GM21723 (cell line): ENCODE results near the gene MORN3.
"Not testable (repeated sequence)": the region's sequence is repeated elsewhere in the genome, so short reads cannot be mapped to it uniquely, and the experiment has no call there.

Experiments used
- ATAC-seq: cut with Tn5 transposase; IDR thresholded peaks from one replicate; pipeline ENCODE4 v1.9.1; 2021; ENCODE audit warnings: mild to moderate bottlenecking, moderate library complexity; ENCODE audit not compliant: unreplicated experiment

MORN3 gene

DNA sequence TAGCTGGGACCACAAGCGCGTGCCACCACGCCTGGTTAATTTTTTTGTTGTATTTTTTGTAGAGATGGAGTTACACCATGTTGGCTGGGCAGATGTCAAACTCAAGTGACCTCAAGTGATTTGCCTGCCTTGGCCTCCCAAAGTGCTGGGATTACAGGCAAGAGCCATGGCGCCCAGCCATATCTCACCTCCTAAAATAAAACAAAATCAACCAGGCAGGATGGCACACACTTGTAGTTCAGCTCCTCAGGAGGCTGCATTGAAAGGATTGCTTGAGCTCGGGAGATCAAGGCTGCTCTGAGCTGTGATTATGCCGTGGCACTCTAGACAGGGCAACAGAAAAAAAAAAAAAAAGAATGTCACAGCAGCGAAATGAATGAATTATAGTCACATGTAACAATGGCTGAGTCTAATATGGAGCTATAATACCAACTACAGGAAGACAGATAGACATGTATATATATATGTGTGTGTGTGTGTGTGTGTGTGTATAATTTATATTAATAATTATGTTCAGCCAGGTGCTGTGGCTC lies 23.8 kb upstream of the MORN3 start:
- ATAC-seq: no peak

DNA sequence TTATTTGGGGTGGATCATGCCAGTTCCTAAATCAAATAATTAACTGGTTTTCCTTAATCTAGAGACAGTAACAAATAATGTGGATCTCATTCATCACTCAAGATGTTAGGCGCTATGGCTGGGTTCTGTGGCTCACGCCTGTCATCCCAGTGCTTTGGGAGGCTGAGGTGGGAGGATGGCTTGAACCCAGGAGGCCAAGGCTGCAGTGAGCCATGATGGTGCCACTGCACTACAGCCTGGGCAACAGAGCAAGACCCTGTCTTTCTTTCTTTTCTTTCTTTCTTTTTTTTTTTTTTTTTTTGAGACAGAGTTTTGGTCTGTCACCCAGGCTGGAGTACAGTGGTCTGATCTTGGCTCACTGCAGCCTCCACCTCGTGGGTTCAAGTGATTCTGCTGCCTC lies 23.3 kb upstream of the MORN3 start:
- ATAC-seq: not testable (repeated sequence)

DNA sequence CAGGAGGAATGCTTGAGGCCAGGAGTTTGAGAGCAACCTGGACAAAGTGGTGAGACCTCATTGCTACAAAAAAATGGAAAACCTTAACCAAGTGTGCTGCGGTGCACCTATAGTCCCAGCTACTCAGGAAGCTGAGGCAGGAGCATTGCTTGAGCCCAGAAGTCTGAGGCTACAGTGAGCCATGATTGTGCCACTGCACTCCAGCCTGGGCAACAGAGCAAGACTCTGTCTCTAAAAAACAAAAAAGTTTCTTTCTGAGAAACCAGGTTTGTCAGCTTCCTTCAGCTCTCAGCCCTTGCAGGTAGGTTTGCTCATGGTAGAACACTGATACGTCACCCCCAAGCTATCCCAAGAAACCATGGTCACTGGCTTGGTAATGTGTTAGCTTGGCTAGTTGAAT lies 20.0 kb upstream of the MORN3 start:
- ATAC-seq: no peak

DNA sequence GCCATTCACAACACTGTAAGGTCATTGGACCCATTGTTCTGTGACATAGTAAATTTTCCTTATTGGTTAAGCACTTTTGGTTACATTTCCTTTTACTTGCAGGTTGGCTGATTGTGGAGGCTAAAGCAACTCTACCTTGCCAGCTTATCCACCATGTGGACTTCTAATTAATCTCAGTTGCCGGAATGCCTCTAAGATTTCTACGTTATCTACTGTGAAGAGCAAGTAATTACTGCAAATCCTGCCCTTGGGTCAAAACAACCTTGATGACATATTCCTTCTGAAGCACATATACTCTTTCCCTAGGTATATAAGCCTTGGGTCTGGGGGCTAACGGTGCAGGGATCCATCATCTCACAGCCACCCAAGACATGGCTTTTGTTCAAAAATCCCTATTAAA lies 19.5 kb upstream of the MORN3 start:
- no peak for ATAC-seq

DNA sequence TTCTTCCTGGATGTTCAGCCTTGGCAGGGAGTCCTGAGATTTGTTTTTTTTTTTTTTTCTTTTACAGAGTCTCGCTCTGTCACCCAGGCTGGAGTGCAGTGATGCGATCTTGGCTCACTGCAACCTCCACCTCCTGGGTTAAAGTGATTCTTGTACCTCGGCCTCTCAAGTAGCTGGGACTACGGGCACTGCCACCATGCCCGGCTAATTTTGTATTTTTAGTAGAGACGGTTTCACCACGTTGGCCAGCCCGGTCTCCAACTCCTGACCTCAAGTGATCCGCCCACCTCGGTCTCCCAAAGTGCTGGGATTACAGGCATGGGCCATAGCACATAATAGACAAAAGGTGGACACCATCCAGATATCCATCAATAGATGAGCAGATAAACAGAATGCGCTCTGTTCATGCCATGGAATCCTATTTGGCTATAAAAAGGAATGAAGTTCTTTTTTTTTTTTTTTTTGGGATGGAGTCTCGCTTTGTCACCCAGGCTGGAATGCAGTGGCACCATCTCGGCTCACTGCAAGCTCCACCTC lies 10.3 kb upstream of the MORN3 start:
- not testable (repeated sequence) for ATAC-seq

DNA sequence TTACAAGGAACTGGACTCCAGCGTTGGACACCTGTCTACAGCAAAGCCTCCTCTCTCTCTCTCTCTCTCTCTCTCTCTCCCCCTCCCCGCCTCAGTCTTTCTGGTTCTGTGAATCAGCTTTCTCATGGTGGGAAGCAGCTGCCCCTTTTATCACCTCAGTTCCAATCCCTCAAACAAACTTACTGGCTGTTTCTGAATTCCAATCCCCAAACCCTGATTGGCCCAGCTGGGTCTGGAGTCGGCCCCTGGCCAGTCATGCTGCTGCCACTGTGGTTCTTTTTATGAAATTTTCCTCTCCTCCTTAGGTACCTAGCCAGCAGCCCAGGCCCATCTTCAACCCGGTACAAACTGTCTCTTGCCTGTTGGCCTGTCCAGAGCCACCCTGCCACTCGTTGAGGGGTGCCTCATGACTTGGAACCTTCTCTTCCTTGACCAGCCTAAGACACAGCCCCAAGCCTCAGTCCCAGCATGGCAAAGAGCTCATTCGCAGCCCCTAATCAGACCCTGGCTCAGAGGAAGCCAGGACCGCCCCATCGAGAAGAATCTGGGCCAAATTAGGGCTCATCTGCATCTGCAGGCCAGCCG lies 9.4 kb upstream of the MORN3 start:
- ATAC-seq: no peak

DNA sequence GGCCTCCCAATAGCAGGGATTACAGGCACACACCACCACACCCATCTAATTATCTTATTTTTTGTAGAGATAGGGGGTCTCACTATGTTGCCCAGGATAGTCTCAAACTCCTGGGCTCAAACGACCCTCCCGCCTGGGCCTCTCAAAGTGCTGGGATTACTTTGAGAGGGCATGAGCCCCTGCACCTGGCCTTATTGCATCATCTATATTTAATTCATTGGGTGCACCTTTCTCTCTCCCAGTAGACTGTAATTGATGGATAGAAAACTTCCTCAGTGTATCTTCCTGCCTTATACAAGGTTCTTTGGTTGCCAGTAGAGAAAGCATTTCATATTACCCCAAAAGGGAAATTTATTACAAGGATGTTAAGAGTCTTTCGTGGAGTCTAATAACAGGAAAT lies 8.9 kb upstream of the MORN3 start:
- no peak for ATAC-seq

DNA sequence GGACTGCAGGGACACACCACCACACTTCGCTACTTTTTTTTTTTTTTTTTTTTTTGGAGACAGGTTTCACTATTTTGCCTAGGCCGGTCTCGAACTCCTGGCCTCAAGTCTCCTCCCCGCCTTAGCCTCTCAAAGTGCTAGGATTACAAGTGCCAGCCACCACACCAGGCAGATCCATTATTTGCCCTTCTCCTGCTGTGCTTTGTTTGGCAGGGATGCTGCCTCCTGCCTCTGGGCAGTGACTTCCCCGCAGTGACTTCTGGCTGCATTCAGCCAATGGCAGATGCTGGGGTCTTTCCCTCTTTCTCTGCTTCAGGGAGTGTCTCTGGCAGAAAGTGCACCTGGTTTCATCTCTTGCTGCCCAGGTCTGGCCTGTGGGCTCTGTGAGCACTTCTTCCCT lies 6.7 kb upstream of the MORN3 start:
- ATAC-seq: no peak

DNA sequence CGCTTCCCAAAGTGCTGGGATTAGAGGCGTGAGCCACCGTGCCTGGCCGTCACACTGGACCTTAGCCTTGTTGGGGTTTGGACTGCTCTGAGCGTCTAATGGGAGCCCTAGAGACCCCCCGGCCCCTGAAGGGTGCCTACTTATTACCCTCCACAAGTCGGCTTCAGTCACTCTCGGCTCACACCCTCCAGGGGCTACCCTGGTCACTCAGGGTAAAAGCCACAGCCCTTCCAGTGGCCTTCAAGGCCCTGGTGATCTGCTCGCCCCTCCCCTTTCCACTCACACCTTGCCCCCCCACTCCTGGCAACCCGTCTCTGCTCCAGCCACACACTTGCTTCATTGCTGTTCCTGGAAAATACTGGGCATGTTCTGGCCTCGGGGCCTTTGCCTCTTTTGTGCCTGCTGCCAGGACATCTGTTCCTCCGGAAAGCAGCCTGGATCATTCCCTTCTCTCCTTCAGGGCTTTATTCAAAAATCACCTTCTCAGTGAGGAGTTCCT lies 3.6 kb upstream of the MORN3 start:
- ATAC-seq: no peak

- no peak for ATAC-seq
Observed at GRCh38 chr12:121668750-121669520, 519 bp downstream of the MORN3 start.

GRCh38 chr12:121666829-121667228 lies 2.6 kb downstream of the MORN3 start:
- not testable (repeated sequence) for ATAC-seq

GRCh38 chr12:121663610-121663929 lies 5.9 kb downstream of the MORN3 start:
- ATAC-seq: no peak

DNA sequence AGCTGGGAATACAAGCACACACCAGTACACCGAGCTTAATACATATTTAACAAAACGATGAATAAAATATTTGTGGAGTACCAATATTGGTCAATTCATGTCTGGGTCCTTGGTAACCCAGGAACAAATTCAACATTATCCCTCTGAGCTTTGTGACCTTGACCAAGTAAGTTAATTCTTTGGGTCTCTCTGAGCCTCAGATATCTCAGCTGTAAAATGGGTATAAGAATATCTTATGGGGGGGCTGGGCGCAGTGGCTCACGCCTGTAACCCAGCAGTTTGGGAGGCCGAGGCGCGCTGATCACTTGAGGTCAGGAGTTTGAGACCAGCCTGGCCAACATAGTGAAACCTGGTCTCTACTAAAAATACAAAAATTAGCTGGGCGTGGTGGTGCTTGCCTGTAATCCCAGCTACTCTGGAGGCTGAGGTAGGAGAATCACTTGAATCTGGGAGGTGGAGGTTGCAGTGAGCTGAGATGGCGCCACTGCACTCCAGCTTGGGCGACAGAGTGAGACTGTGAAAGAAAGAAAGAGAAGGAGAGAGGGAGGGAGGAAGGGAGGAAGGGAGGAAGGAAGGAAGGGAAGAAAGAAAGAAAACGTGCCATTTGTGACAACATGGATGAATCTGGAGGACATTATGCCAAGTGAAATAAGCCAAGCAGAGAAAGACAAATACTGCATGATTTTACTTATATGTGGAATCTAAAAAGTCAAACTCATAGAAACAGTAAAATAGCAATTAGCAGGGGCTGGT lies 7.9 kb downstream of the MORN3 start:
- not testable (repeated sequence) for ATAC-seq

- no peak for ATAC-seq
Observed at GRCh38 chr12:121657305-121658008, 12.0 kb downstream of the MORN3 start.

DNA sequence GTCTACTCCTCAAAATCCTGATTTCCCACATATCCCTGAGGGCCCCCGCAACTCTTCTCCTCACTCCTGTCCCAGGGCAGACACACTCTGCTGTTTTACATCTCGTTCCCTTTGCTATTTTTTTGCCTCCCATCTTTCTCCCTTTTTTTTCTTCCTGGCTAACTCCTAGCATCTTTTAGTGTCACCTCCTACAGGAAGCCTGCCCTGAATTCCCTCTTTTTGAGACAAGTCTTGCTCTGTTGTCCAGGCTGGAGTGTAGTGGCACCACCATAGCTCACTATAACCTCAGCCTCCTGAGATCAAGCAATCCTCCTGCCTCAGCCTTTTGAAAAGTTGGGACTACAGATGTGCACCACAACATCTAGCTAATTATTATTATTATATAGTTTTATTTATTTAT lies 13.3 kb downstream of the MORN3 start:
- no peak for ATAC-seq

DNA sequence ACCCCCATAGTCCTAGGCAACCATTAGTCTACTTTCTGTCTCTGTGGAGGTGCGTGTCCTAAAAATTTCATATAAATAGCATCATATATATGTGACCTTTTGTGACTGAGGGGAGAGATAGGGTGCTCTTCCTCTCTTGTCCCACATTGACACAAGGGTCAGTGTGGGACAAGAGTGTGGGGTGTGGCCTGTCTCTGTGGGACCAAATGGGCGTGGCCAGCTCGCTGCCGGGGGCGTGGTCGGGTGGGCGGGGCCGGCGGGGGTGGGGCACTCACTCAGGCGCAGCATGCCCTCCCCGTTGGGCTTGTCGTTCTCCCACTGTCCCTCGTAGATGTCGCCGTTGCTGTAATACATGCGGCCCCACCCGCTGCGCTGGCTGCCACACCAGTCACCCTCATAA lies 15.5 kb downstream of the MORN3 start:
- no peak for ATAC-seq

DNA sequence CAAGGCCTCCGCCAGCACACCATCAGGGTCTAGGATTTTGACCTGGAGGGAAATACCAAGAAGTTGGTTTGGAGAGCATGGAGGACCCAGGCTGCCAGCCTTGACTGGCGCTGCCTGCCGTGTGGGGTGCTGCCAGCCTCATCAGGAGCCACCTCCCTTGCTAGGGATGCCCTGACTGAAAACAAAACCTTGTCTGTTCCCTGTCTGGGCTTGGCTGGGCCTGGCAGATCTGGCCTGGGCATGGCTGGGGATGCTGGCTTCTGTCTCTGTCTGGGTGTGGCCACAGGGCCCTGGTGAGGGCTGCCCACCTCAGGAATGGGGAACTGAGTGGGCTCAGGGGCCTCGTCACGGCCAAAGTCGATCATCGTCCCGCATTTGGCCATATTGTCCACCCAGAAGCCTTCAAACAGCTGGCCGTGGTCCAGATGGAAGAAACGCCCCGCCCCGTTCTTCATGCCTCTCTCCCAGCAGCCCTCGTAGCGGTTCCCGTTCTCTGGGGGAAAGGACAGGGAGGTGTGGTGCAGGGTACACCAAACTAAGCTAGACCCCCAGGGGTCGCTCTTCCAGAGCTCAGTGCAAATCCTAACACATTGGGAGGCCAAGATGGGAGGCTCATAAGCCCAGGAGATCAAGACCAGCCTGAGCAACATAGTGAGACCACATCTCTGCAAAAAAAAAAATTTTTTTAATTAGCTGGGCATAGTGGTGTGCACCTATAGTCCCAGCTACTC lies 16.5 kb downstream of the MORN3 start:
- no peak for ATAC-seq

- no peak for ATAC-seq
Observed at GRCh38 chr12:121651320-121651719, 18.1 kb downstream of the MORN3 start.

- ATAC-seq: no peak
Observed at GRCh38 chr12:121649819-121650353, 19.6 kb downstream of the MORN3 start.

- no peak for ATAC-seq
Observed at GRCh38 chr12:121649322-121649721, 20.1 kb downstream of the MORN3 start.
